Coronary artery (tissue), 2 donors: ENCODE results near the gene PPFIA1.

Experiments
- DNase-seq: peaks from one replicate; pipeline ENCODE4 v3.0.0-alpha.2; 2017; ENCODE audit warnings: low spot score
- H3K27ac ChIP-seq, 2 donors: fragments of 200-600 bp; sonication (generic); one replicate each; pipeline ENCODE4 v1.5.1; 2016 to 2019
- H3K4me3 ChIP-seq: fragments of 200-600 bp; sonication (generic); 2 replicates; pipeline ENCODE4 v1.5.1; 2016; ENCODE audit warnings: mild to moderate bottlenecking, moderate library complexity
- TF ChIP-seq, protein P1 (sequence below): fragments of 200-600 bp; sonication (generic); IDR thresholded peaks from one replicate; pipeline ENCODE4 v1.5.1; 2019; ENCODE audit warnings: antibody characterized with exemption

PPFIA1 gene

DNA sequence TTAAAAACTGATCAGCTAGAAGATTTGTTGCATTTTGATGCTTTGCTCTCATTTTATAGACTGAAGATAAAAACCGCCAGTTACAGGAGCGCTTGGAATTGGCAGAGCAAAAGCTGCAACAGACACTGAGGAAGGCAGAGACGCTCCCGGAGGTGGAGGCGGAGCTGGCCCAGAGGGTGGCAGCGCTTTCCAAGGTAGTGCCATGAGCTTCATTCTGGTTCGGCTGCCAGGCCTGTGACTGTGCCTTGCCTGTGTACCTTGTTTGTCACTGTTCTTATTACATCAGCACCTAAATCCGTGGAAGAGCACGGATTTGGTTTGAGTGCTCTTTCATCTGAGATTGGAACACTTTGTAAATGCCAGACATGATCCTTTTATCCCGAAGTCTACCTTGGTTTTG, 61.4 kb downstream of the PPFIA1 start:
- no peak overlapping the region for H3K27ac ChIP-seq
- no peak for DNase-seq
- TF ChIP-seq, protein P1, sequence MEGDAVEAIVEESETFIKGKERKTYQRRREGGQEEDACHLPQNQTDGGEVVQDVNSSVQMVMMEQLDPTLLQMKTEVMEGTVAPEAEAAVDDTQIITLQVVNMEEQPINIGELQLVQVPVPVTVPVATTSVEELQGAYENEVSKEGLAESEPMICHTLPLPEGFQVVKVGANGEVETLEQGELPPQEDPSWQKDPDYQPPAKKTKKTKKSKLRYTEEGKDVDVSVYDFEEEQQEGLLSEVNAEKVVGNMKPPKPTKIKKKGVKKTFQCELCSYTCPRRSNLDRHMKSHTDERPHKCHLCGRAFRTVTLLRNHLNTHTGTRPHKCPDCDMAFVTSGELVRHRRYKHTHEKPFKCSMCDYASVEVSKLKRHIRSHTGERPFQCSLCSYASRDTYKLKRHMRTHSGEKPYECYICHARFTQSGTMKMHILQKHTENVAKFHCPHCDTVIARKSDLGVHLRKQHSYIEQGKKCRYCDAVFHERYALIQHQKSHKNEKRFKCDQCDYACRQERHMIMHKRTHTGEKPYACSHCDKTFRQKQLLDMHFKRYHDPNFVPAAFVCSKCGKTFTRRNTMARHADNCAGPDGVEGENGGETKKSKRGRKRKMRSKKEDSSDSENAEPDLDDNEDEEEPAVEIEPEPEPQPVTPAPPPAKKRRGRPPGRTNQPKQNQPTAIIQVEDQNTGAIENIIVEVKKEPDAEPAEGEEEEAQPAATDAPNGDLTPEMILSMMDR: no peak
- H3K4me3 ChIP-seq: no peak overlapping the region

DNA sequence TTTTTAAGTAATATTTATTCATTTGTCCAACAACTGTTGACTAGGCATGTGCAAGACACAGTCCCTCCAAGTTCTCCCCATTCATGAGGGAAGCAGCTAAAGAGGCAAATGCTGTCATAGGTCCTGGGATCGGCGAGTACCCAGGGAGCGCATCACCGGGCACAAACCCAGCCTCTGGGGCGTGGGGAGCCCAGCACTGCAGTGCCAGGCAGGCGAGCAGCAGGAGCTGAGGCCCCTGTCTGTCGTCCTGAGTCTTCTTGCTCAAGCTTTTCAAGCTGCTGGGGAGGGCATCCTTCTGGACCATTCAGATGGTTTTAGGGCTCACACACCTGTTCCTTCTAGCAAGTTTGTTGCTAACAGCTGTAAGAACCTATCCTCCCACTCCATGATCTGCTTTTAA, 62.1 kb downstream of the PPFIA1 start:
- Histone ChIP-seq H3K27ac (no peak overlapping the region), H3K4me3 (no peak overlapping the region)
- DNase-seq: no peak
- TF ChIP-seq, protein P1: no peak

DNA sequence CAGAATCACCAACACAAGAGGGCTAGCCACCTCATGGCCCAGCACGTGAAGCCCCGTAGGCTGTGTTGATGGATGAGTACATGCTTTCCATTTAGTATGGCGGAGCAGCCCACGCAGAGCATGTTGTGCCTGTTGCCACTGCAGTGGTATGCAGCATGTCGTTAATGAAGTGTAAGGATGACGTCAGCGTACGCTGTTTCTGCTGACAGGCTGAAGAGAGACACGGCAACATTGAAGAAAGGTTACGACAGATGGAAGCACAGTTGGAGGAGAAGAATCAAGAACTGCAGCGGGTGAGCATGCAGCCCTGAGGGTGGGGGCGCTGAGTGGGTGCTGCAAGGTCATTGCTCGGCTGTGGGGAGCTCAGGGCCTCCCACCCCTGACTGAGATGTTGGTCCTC, 62.8 kb downstream of the PPFIA1 start:
- Histone ChIP-seq H3K4me3 (no peak overlapping the region), H3K27ac (no peak overlapping the region)
- TF ChIP-seq, protein P1: no peak
- no peak for DNase-seq

DNA sequence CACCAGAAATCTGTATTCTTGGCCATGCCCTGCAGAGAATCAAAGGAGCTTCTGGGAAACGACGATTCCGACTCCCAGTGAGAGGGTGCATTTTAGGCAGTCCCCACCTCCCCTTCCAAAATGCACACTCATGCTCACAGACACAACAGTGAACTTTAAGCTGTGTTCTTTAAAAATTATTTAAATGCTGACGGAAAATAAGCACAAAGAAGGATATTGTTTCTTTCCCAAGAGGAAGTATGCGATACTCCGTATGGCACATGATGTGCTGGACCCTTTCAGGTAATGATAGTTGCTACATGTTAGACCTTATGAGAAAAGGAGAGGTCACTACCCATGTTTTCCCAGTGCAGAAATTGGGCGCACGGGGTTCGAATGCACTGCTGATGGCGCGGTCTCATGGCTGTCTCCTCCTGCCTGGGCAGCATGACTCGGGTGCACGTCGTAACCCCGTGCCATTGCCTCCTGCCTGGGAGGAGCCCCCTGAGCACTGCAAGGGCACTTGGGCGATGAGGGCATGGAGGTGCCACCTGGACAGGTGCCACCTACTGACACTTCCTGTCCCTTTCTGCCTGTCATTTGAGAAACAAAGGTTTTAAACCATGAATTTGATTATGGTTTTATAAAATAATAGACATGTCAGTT, 64.0 kb downstream of the PPFIA1 start:
- TF ChIP-seq, protein P1: no peak
- Histone ChIP-seq H3K4me3 (no peak overlapping the region), H3K27ac (no peak overlapping the region)
- no peak for DNase-seq

DNA sequence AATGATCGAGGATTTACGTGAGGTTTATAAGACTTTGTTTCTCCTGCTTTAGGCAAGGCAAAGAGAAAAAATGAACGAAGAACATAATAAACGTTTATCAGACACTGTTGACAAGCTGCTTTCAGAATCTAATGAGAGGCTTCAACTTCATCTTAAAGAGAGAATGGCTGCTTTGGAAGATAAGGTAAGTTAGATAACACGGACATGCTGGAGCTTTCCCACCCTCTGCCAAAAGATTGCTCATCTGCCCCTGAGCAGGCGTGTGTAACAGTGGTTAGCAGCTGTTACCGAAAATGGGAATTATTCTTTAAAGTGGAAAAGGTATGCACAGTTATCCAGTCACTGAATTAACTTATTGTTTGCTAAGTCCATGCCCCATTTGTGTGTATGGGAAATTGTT, 65.0 kb downstream of the PPFIA1 start:
- TF ChIP-seq, protein P1: no peak
- H3K4me3 ChIP-seq: no peak overlapping the region
- H3K27ac ChIP-seq: no peak overlapping the region
- no peak for DNase-seq

DNA sequence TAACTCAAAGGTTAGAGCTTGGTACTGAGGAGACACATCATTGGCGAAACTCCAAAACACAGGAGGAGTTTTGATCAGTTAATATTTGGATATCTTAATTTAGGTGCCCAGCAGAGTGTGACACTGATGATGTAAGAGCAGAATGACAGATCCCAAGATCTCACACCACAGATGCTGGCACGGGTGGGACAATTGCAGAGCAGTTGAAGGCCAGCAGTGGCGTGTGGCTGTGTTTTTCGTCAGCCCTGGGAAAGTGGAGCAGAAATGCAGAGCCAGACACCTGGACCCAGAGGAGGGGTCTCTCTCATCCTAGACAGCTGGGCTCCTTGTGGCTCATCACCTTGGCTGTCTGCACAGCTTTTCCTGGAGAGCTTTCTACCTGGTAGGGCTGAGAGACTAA, 68.1 kb downstream of the PPFIA1 start:
- TF ChIP-seq, protein P1: no peak
- no peak overlapping the region for H3K27ac ChIP-seq
- no peak for DNase-seq
- H3K4me3 ChIP-seq: no peak overlapping the region

DNA sequence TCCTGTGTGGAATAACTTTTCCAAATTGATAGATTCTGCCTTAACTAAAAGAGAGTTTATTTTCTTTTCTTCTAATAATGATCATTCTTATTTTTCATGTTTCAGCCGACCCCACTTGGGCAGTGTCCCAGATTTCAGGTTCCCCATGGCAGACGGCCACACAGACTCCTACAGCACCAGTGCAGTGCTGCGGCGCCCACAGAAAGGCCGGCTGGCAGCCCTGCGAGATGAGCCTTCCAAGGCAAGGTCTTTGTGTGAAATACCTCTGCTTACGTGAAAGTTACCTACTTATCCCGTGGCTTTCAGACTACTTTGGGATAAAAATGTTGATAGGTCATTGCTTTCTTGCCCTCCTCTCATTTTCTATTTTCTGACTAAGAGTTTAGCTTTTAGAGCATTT, 68.6 kb downstream of the PPFIA1 start:
- no peak overlapping the region for H3K4me3 ChIP-seq
- TF ChIP-seq, protein P1: no peak
- no peak for DNase-seq
- H3K27ac ChIP-seq: no peak overlapping the region
